HepG2 (cell line): ENCODE results near the gene FNBP1L. TPM values are rescaled to one million over a fixed set of nuclear protein-coding genes. Genes with fewer than 3 reads are reported as not detected.

ENCODE experiments used
- CCAR2 ChIP-seq: fragments of 200-400 bp; formaldehyde crosslinking; optimal IDR thresholded peaks from 2 replicates; pipeline ENCODE3; 2018; ENCODE audit warnings: low read depth, mild to moderate bottlenecking, low read length, moderate library complexity
- CREM ChIP-seq, 2 experiments: sonication (generic) in 1 of 2; formaldehyde crosslinking in 1 of 2; IDR thresholded peaks; 2 replicates each; pipeline versions ENCODE4 v1.4.0 to v1.6.1; 2016 to 2020; ENCODE audit warnings: antibody characterized with exemption in 1 of 2, mild to moderate bottlenecking in 1 of 2, missing genetic modification reagents in 1 of 2
- DNMT1 ChIP-seq: sonication (generic); formaldehyde crosslinking; IDR thresholded peaks from 2 replicates; pipeline ENCODE4 v1.5.1; 2020; ENCODE audit warnings: mild to moderate bottlenecking, missing genetic modification reagents
- DNMT3B ChIP-seq: conservative IDR thresholded peaks from 2 replicates; pipeline ENCODE4 v1.6.1; 2016; ENCODE audit warnings: missing biosample characterization, control low read depth
- ETV5 ChIP-seq: IDR thresholded peaks from 2 replicates; pipeline ENCODE4 v1.6.1; 2018; ENCODE audit warnings: missing biosample characterization, missing genetic modification reagents, inconsistent platforms, borderline replicate concordance
- MXD1 ChIP-seq: sonication (generic); formaldehyde crosslinking; IDR thresholded peaks from 2 replicates; pipeline ENCODE4 v1.4.0; 2020; ENCODE audit warnings: mild to moderate bottlenecking, missing genetic modification reagents
- PHF5A ChIP-seq: IDR thresholded peaks from one replicate; pipeline ENCODE4 v1.6.1; 2018; ENCODE audit warnings: low read depth, missing genetic modification reagents; ENCODE audit not compliant: unreplicated experiment
- RELA ChIP-seq: sonication (generic); formaldehyde crosslinking; IDR thresholded peaks from 2 replicates; pipeline ENCODE4 v1.4.0; 2020; ENCODE audit warnings: missing genetic modification reagents
- SIX4 ChIP-seq: sonication (generic); formaldehyde crosslinking; IDR thresholded peaks from 2 replicates; pipeline ENCODE4 v1.4.0; 2020; ENCODE audit warnings: missing genetic modification reagents
- TEF ChIP-seq: sonication (generic); formaldehyde crosslinking; IDR thresholded peaks from 2 replicates; pipeline ENCODE4 v1.5.0; 2020; ENCODE audit warnings: missing genetic modification reagents
- ZFP90 ChIP-seq: sonication (generic); formaldehyde crosslinking; IDR thresholded peaks from 2 replicates; pipeline ENCODE4 v1.8.0; 2022; ENCODE audit warnings: missing genetic modification reagents, mild to moderate bottlenecking, inconsistent platforms, borderline replicate concordance
- ZNF318 ChIP-seq: sonication (generic); formaldehyde crosslinking; IDR thresholded peaks from 2 replicates; pipeline ENCODE4 v1.4.0; 2020; ENCODE audit warnings: mild to moderate bottlenecking, missing genetic modification reagents
- ZNF350 ChIP-seq: sonication (generic); formaldehyde crosslinking; IDR thresholded peaks from 2 replicates; pipeline ENCODE4 v1.4.0; 2020; ENCODE audit warnings: mild to moderate bottlenecking, low read depth, missing genetic modification reagents, borderline replicate concordance
- ZNF383 ChIP-seq: sonication (generic); formaldehyde crosslinking; IDR thresholded peaks from 2 replicates; pipeline ENCODE4 v1.4.0; 2020; ENCODE audit warnings: missing genetic modification reagents, mild to moderate bottlenecking, borderline replicate concordance
- ZNF615 ChIP-seq: sonication (generic); formaldehyde crosslinking; IDR thresholded peaks from 2 replicates; pipeline ENCODE4 v1.5.0; 2020; ENCODE audit warnings: mild to moderate bottlenecking, missing genetic modification reagents, borderline replicate concordance
- ZNF749 ChIP-seq: sonication (generic); formaldehyde crosslinking; IDR thresholded peaks from 2 replicates; pipeline ENCODE4 v1.8.0; 2022; ENCODE audit warnings: mild to moderate bottlenecking, missing genetic modification reagents, moderate library complexity, borderline replicate concordance
- ZNF878 ChIP-seq: sonication (generic); formaldehyde crosslinking; IDR thresholded peaks from 2 replicates; pipeline ENCODE4 v1.8.1; 2023; ENCODE audit warnings: mild to moderate bottlenecking, missing genetic modification reagents, moderate library complexity
- ZSCAN5A ChIP-seq: sonication (generic); formaldehyde crosslinking; IDR thresholded peaks from 2 replicates; pipeline ENCODE4 v1.8.0; 2022; ENCODE audit warnings: mild to moderate bottlenecking, missing genetic modification reagents, borderline replicate concordance
- polyA plus RNA-seq, 8 experiments: library from polyadenylated mRNA; depleted of rRNA in 3 of 8; stranded (reverse) in 7 of 8; unstranded in 1 of 8; fragments of >200 nt; fragmentation: Illumina TruSeq in 4 of 8; extraction: Trizol in 4 of 8; gene quantifications; 2 replicates each; pipeline versions ENCODE4 v1.2.1 to v1.2.3, GENCODE V29; 2011 to 2016; ENCODE audit warnings: low read depth in 4 of 8, missing spikeins in 1 of 8, mixed read lengths in 1 of 8; ENCODE audit not compliant: insufficient read depth in 1 of 8
- total RNA-seq, 5 experiments: library from RNA; depleted of rRNA; stranded (reverse); fragments of >200 nt; fragmentation: Illumina TruSeq; extraction: Trizol; gene quantifications; 2 replicates each; pipeline ENCODE4 v1.2.3, GENCODE V29; 2016; ENCODE audit warnings: low read depth in 1 of 5

Gene FNBP1L
- total and polyA plus RNA-seq, 2 of the 13 experiments (the other 11 are each of a cell fraction or from before 2014, with no cell fraction given), result 24.1 to 27.1 TPM

- TF ChIP-seq ZNF615 (no peak), ZNF878 (CRISPR knock-in tag) (no peak), ZNF749 (CRISPR knock-in tag) (no peak), ZNF318 (CRISPR knock-in tag) (no peak), TEF (CRISPR knock-in tag) (no peak), ETV5 (CRISPR knock-in tag) (no peak), CREM (IDR thresholded peaks at IDR 0.05) (no peak), CREM (CRISPR knock-in tag; IDR thresholded peaks at IDR 0.05) (no peak), ZNF383 (CRISPR knock-in tag) (no peak), RELA (CRISPR knock-in tag) (no peak), CCAR2 (no peak), ZNF350 (no peak), ZSCAN5A (CRISPR knock-in tag) (no peak), DNMT3B (0 out of 2 replicates have a peak, but pooled peaks have one; percentile 40), SIX4 (CRISPR knock-in tag) (no peak), ZFP90 (CRISPR knock-in tag) (no peak), DNMT1 (CRISPR knock-in tag) (no peak), MXD1 (CRISPR knock-in tag) (no peak), PHF5A (CRISPR knock-in tag) (no peak)
These were observed 1.3 kb downstream of the FNBP1L start (continued) for GRCh38 chr1:93448983-93449804.
